K562 (cell line): ENCODE data around the gene LRP1. TPM values are rescaled to one million over a fixed set of nuclear protein-coding genes. Genes with fewer than 3 reads are reported as not detected.
A peak's percentile ranks its signal among the peaks of the same experiment; 100 is the strongest.

ENCODE experiments used
- ATAC-seq: fragments of 200-7000 bp; cut with Tn5 transposase; 3 replicates; pipeline ENCODE4 v1.9.1; 2020; ENCODE audit warnings: moderate library complexity
- BruUV-seq: library from RNA; stranded (reverse); fragments of 400-500 nt; replicated peaks from 2 replicates; lab custom pipeline; 2021; lab: Mats Ljungman, UMichigan
- CTCF ChIA-PET: fragments of 300-600 bp; formaldehyde crosslinking; extraction: SDS; loops from one replicate; lab custom pipeline; 2021; ENCODE audit warnings: low intra/inter-chr PET ratio; lab: Yijun Ruan, JAX
- POLR2A ChIA-PET: fragments of 300-600, 350-650 bp; sonication (Branson Sonifier 250); formaldehyde crosslinking; extraction: SDS; loops from one replicate; lab custom pipeline; 2021; ENCODE audit warnings: antibody characterized with exemption, inconsistent platforms; lab: Yijun Ruan, JAX
- DNase-seq, 4 experiments: peaks; one replicate each; pipeline versions ENCODE4 v3.0.0 to v3.0.0-alpha.2; 2011 to 2018; ENCODE audit warnings: low spot score in 3 of 4, mixed read lengths in 3 of 4; ENCODE audit errors: extremely low read depth in 1 of 4
- FAIRE-seq: peaks from 2 replicates; lab custom pipeline; 2011; peaks lifted over from hg19 to GRCh38; lab: Jason Lieb, UNC
- H2AFZ ChIP-seq: 2 replicates; pipeline ENCODE4 v1.6.0; 2011; ENCODE audit warnings: low read depth, low read length, control low read depth, inconsistent platforms
- H3K27ac ChIP-seq: fragments of 200-600 bp; 3 replicates; pipeline ENCODE4 v1.8.0; 2011; ENCODE audit warnings: low read depth, mild to moderate bottlenecking, control low read depth, inconsistent platforms, low read length, moderate library complexity, mixed read lengths; ENCODE audit errors: extremely low read depth
- H3K27me3 ChIP-seq, 2 experiments: fragments of 300-600 bp in 1 of 2; 2 replicates in 1 of 2; 3 replicates in 1 of 2; pipeline versions ENCODE4 v1.6.0 to v1.8.0; 2011; ENCODE audit warnings: inconsistent platforms in 2 of 2, low read length in 2 of 2, mild to moderate bottlenecking in 1 of 2, mixed read lengths in 1 of 2, moderate library complexity in 1 of 2; ENCODE audit not compliant: control insufficient read depth in 2 of 2, insufficient read depth in 2 of 2
- H3K36me3 ChIP-seq: fragments of 300-600 bp; 3 replicates; pipeline ENCODE4 v1.8.0; 2011; ENCODE audit warnings: mild to moderate bottlenecking, low read length, inconsistent platforms; ENCODE audit not compliant: control insufficient read depth, insufficient read depth
- H3K4me1 ChIP-seq, 2 experiments: fragments of 200-600 bp in 1 of 2; replicated peaks in 1 of 2; 2 replicates in 1 of 2; 3 replicates in 1 of 2; pipeline versions ENCODE4 v1.5.1 to v1.8.0; 2011; ENCODE audit warnings: inconsistent platforms in 2 of 2, low read length in 2 of 2, mild to moderate bottlenecking in 1 of 2, mixed read lengths in 1 of 2, moderate library complexity in 1 of 2; ENCODE audit not compliant: control insufficient read depth in 2 of 2, insufficient read depth in 2 of 2
- H3K4me2 ChIP-seq: 2 replicates; pipeline ENCODE4 v1.6.1; 2011; ENCODE audit warnings: low read length, control low read depth, inconsistent platforms, mixed read lengths; ENCODE audit not compliant: insufficient read depth
- H3K4me3 ChIP-seq: fragments of 200-600 bp; sonication (generic), shearing (Covaris generic); 2 replicates; pipeline ENCODE4 v1.5.1; 2016; ENCODE audit warnings: control low read depth, inconsistent platforms
- H3K79me2 ChIP-seq: fragments of 200-600 bp; 3 replicates; pipeline ENCODE4 v1.8.0; 2011; ENCODE audit warnings: low read length, inconsistent platforms; ENCODE audit not compliant: control insufficient read depth, insufficient read depth
- H3K9ac ChIP-seq, 2 experiments: 2 replicates each; pipeline versions ENCODE4 v1.6.0 to v1.6.1; 2011; ENCODE audit warnings: low read depth in 2 of 2, low read length in 2 of 2, control low read depth in 1 of 2, inconsistent platforms in 1 of 2, mild to moderate bottlenecking in 1 of 2, mixed read lengths in 1 of 2; ENCODE audit not compliant: insufficient read depth in 1 of 2
- H3K9me1 ChIP-seq: one replicate; pipeline ENCODE4 v1.6.0; 2011; ENCODE audit warnings: inconsistent platforms, mild to moderate bottlenecking, low read length, moderate library complexity; ENCODE audit not compliant: control insufficient read depth, insufficient read depth
- H3K9me3 ChIP-seq: replicated peaks from 2 replicates; pipeline ENCODE4 v1.5.1; 2011; ENCODE audit warnings: low read depth, low read length, inconsistent platforms; ENCODE audit not compliant: control insufficient read depth, insufficient read depth
- H4K20me1 ChIP-seq: replicated peaks from 2 replicates; pipeline ENCODE4 v1.6.1; 2011; ENCODE audit warnings: low read length, inconsistent platforms, mixed read lengths; ENCODE audit not compliant: control insufficient read depth, insufficient read depth
- CBFB ChIP-seq: sonication (generic); formaldehyde crosslinking; IDR thresholded peaks from 2 replicates; pipeline ENCODE4 v1.4.0; 2020; ENCODE audit warnings: mild to moderate bottlenecking, missing genetic modification reagents
- WGBS: fragments of 100-300 bp; shearing (Covaris generic); methylation state at CpG from one replicate; pipeline ENCODE4 v1.1.6; 2016; ENCODE audit warnings: low coverage, mixed read lengths; ENCODE audit not compliant: insufficient coverage; ENCODE audit errors: missing lambda C conversion rate; 5-methylcytosine and 5-hydroxymethylcytosine counted together
- in situ Hi-C: fragments of 300-500 bp; cut with MboI; formaldehyde crosslinking; loops from 4 replicates; pipeline ENCODE4 v1.15.0; 2018; ENCODE audit warnings: inconsistent platforms, mixed read lengths
- intact Hi-C: fragments of 100-400 bp; cut with micrococcal nuclease; formaldehyde crosslinking; loops from 2 replicates; pipeline ENCODE4 v1.14.2; 2022
- polyA plus RNA-seq, 8 experiments: library from polyadenylated mRNA; depleted of rRNA in 4 of 8; stranded (reverse) in 5 of 8; unstranded in 3 of 8; fragments of >200 nt; fragmentation: Nextera tagmentation in 2 of 8; fragmentation: Illumina TruSeq in 1 of 8; extraction: Ambion mirVana in 2 of 8; extraction: Trizol in 1 of 8; gene quantifications; 2 replicates each; pipeline versions ENCODE4 v1.2.1 to v1.2.3, GENCODE V29; 2011 to 2014; ENCODE audit warnings: inconsistent platforms in 1 of 8, missing spikeins in 1 of 8
- total RNA-seq, 7 experiments: library from RNA; depleted of rRNA in 6 of 7; stranded (reverse); fragments of >200 nt in 6 of 7; fragmentation: Illumina TruSeq in 2 of 7; extraction: Trizol in 2 of 7; gene quantifications; 2 replicates each; pipeline versions ENCODE4 v1.2.1 to v1.2.3, GENCODE V29; 2011 to 2021; ENCODE audit warnings: low replicate concordance in 1 of 7
- TF ChIP-seq, protein P1 (sequence below): fragments of 450-650 bp; IDR thresholded peaks from 2 replicates; pipeline ENCODE4 v1.6.1; 2016; ENCODE audit warnings: mild to moderate bottlenecking

Gene LRP1
- total and polyA plus RNA-seq, 9 of the 15 experiments (the other 6 are each of a cell fraction or from before 2014, with no cell fraction given) = 0.04 to 0.64 (median 0.19) TPM; not detected in 2

DNA sequence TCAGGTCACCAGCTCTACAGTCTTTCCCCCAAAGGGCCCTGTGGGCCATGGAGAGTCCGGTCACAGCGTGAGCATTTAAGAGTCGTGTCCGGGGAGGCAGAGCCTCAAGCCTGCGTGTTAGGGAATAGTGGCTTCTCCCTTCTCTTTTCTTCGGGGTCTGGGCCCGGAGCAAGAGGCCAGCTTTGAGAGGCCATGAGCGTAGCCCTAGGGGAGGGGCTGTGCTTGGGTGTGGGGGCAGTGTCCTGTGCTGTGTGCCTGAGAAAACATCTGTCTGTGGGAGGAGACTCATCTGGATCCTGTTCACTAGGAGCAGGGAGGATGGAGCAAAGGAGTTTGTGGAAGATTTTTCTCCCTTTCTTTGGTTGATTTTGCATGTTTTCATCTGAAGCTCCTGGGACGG is 13.8 kb downstream of the LRP1 start:
- H4K20me1 ChIP-seq = 0 out of 2 replicates have a peak, but pooled peaks cover 3% of the 10 kb centered on the region
- CTCF ChIA-PET = no interaction called here

More for the DNA sequence above, 13.8 kb downstream of the LRP1 start:
- peak; percentile 34; the same call in 1 of the 3 replicates for ATAC-seq
- Histone ChIP-seq H2AFZ (0 out of 2 replicates have a peak overlapping the region, but pooled peaks have one; percentile 8), H3K36me3 (no peaks in the 10 kb centered on the region), H3K9ac (0 out of 4 replicates have a peak overlapping the region, but pooled peaks of 1 of the 2 experiments have one; percentile 33), H3K4me3 (no peak overlapping the region), H3K27ac (no peak overlapping the region), H3K9me1 (no peaks in the 10 kb centered on the region), H3K79me2 (no peaks in the 10 kb centered on the region), H3K27me3 (peaks cover 0 to 11% of the 10 kb centered on the region in 2 experiments; a peak in 2 of 5 replicates), H3K9me3 (no peaks in the 10 kb centered on the region), H3K4me1 (peaks cover 17 to 18% of the 10 kb centered on the region in 2 experiments; a peak in 3 of 5 replicates), H3K4me2 (no peak overlapping the region)
- POLR2A ChIA-PET = interaction anchor here (2.2 kb wide), 1 partner anchor 14 kb away, joined by 6 read pairs; the partner anchor contains the start of gene LRP1
- 43% methylated on average over 9 of the region's 9 CpGs for WGBS
- intact Hi-C loops = no loop called here
- in situ Hi-C loops = no loop called here
- FAIRE-seq = no peak
- no TSS peak for BruUV-seq
- TF ChIP-seq CBFB (CRISPR knock-in tag) = no peak
- TF ChIP-seq, protein P1, sequence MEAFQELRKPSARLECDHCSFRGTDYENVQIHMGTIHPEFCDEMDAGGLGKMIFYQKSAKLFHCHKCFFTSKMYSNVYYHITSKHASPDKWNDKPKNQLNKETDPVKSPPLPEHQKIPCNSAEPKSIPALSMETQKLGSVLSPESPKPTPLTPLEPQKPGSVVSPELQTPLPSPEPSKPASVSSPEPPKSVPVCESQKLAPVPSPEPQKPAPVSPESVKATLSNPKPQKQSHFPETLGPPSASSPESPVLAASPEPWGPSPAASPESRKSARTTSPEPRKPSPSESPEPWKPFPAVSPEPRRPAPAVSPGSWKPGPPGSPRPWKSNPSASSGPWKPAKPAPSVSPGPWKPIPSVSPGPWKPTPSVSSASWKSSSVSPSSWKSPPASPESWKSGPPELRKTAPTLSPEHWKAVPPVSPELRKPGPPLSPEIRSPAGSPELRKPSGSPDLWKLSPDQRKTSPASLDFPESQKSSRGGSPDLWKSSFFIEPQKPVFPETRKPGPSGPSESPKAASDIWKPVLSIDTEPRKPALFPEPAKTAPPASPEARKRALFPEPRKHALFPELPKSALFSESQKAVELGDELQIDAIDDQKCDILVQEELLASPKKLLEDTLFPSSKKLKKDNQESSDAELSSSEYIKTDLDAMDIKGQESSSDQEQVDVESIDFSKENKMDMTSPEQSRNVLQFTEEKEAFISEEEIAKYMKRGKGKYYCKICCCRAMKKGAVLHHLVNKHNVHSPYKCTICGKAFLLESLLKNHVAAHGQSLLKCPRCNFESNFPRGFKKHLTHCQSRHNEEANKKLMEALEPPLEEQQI = no peak
- peak in 2 of 4 experiments; percentile 43 to 46 for DNase-seq
